Measurements from ENCODE around the gene CDYL2. TPM values are rescaled to one million over a fixed set of nuclear protein-coding genes. Genes with fewer than 3 reads are reported as not detected.

Gene CDYL2
- total and polyA plus RNA-seq, 2 experiments from 2014 or later: 2.1 to 5.2 TPM

GRCh38 chr16:80695020-80695419, 109.4 kb downstream of the CDYL2 start:
- Histone ChIP-seq H3K27ac (no peak overlapping the region), H3K9me3 (ENCODE audit: low read depth) (no peaks in the 10 kb centered on the region), H3F3A (ENCODE audit: insufficient read depth) (no peaks in the 10 kb centered on the region), H3K4me3 (no peak overlapping the region), H2AFZ (no peak overlapping the region), H3K36me3 (ENCODE audit: low read depth) (no peaks in the 10 kb centered on the region), H3K9ac (no peak overlapping the region), H4K20me1 (ENCODE audit: insufficient read depth) (no peaks in the 10 kb centered on the region), H3K4me1 (ENCODE audit: insufficient read depth) (no peaks in the 10 kb centered on the region), H3K27me3 (replicated peaks; ENCODE audit: insufficient read depth) (no peaks in the 10 kb centered on the region), H3K4me2 (ENCODE audit: unreplicated experiment) (no peak overlapping the region), H3K9me2 (ENCODE audit: insufficient read depth) (0 out of 2 replicates have a peak, but pooled peaks cover 3% of the 10 kb centered on the region), H3K79me2 (ENCODE audit: insufficient read depth) (peaks cover 30% of the 10 kb centered on the region)
- in situ Hi-C loops (cut with MboI): no loop called here
- DNase-seq: no peak
- WGBS, 2 experiments (ENCODE audit: low coverage in 1 of 2, low lambda C conversion rate in 2 of 2, missing lambda C conversion rate in 2 of 2): 93 to 96% methylated on average over 2 of the region's 2 CpGs
- no peak for TF ChIP-seq EZH2phosphoT487 (IDR thresholded peaks at IDR 0.05; ENCODE audit: insufficient read depth, low read depth)
- TF ChIP-seq EZH2 (IDR thresholded peaks at IDR 0.05; ENCODE audit: insufficient read depth, poor library complexity, severe bottlenecking): no peak

GRCh38 chr16:80693553-80693952, 110.8 kb downstream of the CDYL2 start:
- no peaks in the 10 kb centered on the region for H3F3A ChIP-seq (ENCODE audit: insufficient read depth)
- in situ Hi-C loops (cut with MboI): no loop called here

GRCh38 chr16:80692270-80692669, 112.1 kb downstream of the CDYL2 start:
- in situ Hi-C loops (cut with MboI): no loop called here
- Histone ChIP-seq H3K9ac (no peak overlapping the region), H2AFZ (no peak overlapping the region), H3K4me3 (no peak overlapping the region), H3K27ac (no peak overlapping the region), H3K27me3 (replicated peaks; ENCODE audit: insufficient read depth) (no peaks in the 10 kb centered on the region), H3K9me3 (ENCODE audit: low read depth) (no peaks in the 10 kb centered on the region), H4K20me1 (ENCODE audit: insufficient read depth) (no peaks in the 10 kb centered on the region; the same call in 1 of the 2 replicates), H3K79me2 (ENCODE audit: insufficient read depth) (peaks cover 36% of the 10 kb centered on the region), H3F3A (ENCODE audit: insufficient read depth) (no peaks in the 10 kb centered on the region), H3K4me1 (ENCODE audit: insufficient read depth) (no peaks in the 10 kb centered on the region), H3K9me2 (ENCODE audit: insufficient read depth) (0 out of 2 replicates have a peak, but pooled peaks cover 3% of the 10 kb centered on the region), H3K36me3 (ENCODE audit: low read depth) (no peaks in the 10 kb centered on the region), H3K4me2 (ENCODE audit: unreplicated experiment) (no peak overlapping the region)
- TF ChIP-seq EZH2 (IDR thresholded peaks at IDR 0.05; ENCODE audit: insufficient read depth, poor library complexity, severe bottlenecking) (no peak), EZH2phosphoT487 (IDR thresholded peaks at IDR 0.05; ENCODE audit: insufficient read depth, low read depth) (no peak)
- WGBS, 2 experiments (ENCODE audit: low coverage in 1 of 2, low lambda C conversion rate in 2 of 2, missing lambda C conversion rate in 2 of 2): 94 to 97% methylated on average over 2 of the region's 2 CpGs
- no peak for DNase-seq

More at GRCh38 chr16:80693553-80693952, 110.8 kb downstream of the CDYL2 start:
- Histone ChIP-seq H3K27me3 (replicated peaks; ENCODE audit: insufficient read depth) (no peaks in the 10 kb centered on the region), H3K4me2 (ENCODE audit: unreplicated experiment) (no peak overlapping the region), H4K20me1 (ENCODE audit: insufficient read depth) (no peaks in the 10 kb centered on the region; the same call in 1 of the 2 replicates), H3K79me2 (ENCODE audit: insufficient read depth) (peaks cover 36% of the 10 kb centered on the region), H3K27ac (no peak overlapping the region), H3K4me1 (ENCODE audit: insufficient read depth) (no peaks in the 10 kb centered on the region), H3K9ac (no peak overlapping the region), H2AFZ (no peak overlapping the region), H3K4me3 (no peak overlapping the region), H3K9me3 (ENCODE audit: low read depth) (no peaks in the 10 kb centered on the region), H3K9me2 (ENCODE audit: insufficient read depth) (0 out of 2 replicates have a peak, but pooled peaks cover 3% of the 10 kb centered on the region), H3K36me3 (ENCODE audit: low read depth) (no peaks in the 10 kb centered on the region)
- TF ChIP-seq EZH2 (IDR thresholded peaks at IDR 0.05; ENCODE audit: insufficient read depth, poor library complexity, severe bottlenecking) (no peak), EZH2phosphoT487 (IDR thresholded peaks at IDR 0.05; ENCODE audit: insufficient read depth, low read depth) (no peak)
- 70% methylated on average over 4 of the region's 4 CpGs for WGBS, 2 experiments (ENCODE audit: low coverage in 1 of 2, low lambda C conversion rate in 2 of 2, missing lambda C conversion rate in 2 of 2)
- DNase-seq: peak; percentile 9

GRCh38 chr16:80691111-80691741, 113.2 kb downstream of the CDYL2 start:
- no peak overlapping the region for H3K9ac ChIP-seq
- no peaks in the 10 kb centered on the region for H3K4me1 ChIP-seq (ENCODE audit: insufficient read depth)
- H3F3A ChIP-seq (ENCODE audit: insufficient read depth): no peaks in the 10 kb centered on the region
- DNase-seq: peak; percentile 7
- in situ Hi-C loops (cut with MboI): no loop called here
- no peak overlapping the region for H3K4me2 ChIP-seq (ENCODE audit: unreplicated experiment)
- H3K9me2 ChIP-seq (ENCODE audit: insufficient read depth): no peaks in the 10 kb centered on the region
- peaks cover 27% of the 10 kb centered on the region for H3K79me2 ChIP-seq (ENCODE audit: insufficient read depth)
- no peak for TF ChIP-seq EZH2phosphoT487 (IDR thresholded peaks at IDR 0.05; ENCODE audit: insufficient read depth, low read depth)
- TF ChIP-seq EZH2 (IDR thresholded peaks at IDR 0.05; ENCODE audit: insufficient read depth, poor library complexity, severe bottlenecking): no peak
- no peaks in the 10 kb centered on the region for H3K36me3 ChIP-seq (ENCODE audit: low read depth)
- no peaks in the 10 kb centered on the region for H3K9me3 ChIP-seq (ENCODE audit: low read depth)
- 96 to 100% methylated on average over 3 of the region's 3 CpGs for WGBS, 2 experiments (ENCODE audit: low coverage in 1 of 2, low lambda C conversion rate in 2 of 2, missing lambda C conversion rate in 2 of 2)
- no peaks in the 10 kb centered on the region; the same call in 1 of the 2 replicates for H4K20me1 ChIP-seq (ENCODE audit: insufficient read depth)
- H3K4me3 ChIP-seq: no peak overlapping the region
- no peaks in the 10 kb centered on the region for H3K27me3 ChIP-seq (replicated peaks; ENCODE audit: insufficient read depth)
- no peak overlapping the region for H3K27ac ChIP-seq
- H2AFZ ChIP-seq: no peak overlapping the region
